HG02678 (cell line): ENCODE data around the gene SLC12A8.

ENCODE experiments used
- ATAC-seq: cut with Tn5 transposase; IDR thresholded peaks from one replicate; pipeline ENCODE4 v1.9.1; 2021; ENCODE audit warnings: mild to moderate bottlenecking, moderate library complexity; ENCODE audit not compliant: unreplicated experiment

The SLC12A8 gene

GRCh38 chr3:125189378-125190165, 23.0 kb downstream of the SLC12A8 start:
- ATAC-seq = no peak

GRCh38 chr3:125188955-125189354, 23.6 kb downstream of the SLC12A8 start:
- ATAC-seq = no peak

- ATAC-seq = no peak
These were observed 25.0 kb downstream of the SLC12A8 start for GRCh38 chr3:125187599-125187910.

- ATAC-seq = no peak
These were observed 25.5 kb downstream of the SLC12A8 start for GRCh38 chr3:125186800-125187598.

- ATAC-seq = peak; percentile 80
These were observed 26.2 kb downstream of the SLC12A8 start for GRCh38 chr3:125186261-125186787.

- no peak for ATAC-seq
These were observed 26.7 kb downstream of the SLC12A8 start for GRCh38 chr3:125185805-125186204.

- no peak for ATAC-seq
These were observed 32.7 kb downstream of the SLC12A8 start for GRCh38 chr3:125179884-125180240.

GRCh38 chr3:125179143-125179883, 33.2 kb downstream of the SLC12A8 start:
- ATAC-seq = no peak

GRCh38 chr3:125177746-125178145, 34.8 kb downstream of the SLC12A8 start:
- ATAC-seq = no peak

GRCh38 chr3:125175295-125176078, 37.1 kb downstream of the SLC12A8 start:
- no peak for ATAC-seq

- ATAC-seq = no peak
These were observed 40.2 kb downstream of the SLC12A8 start for GRCh38 chr3:125172346-125172745.

- no peak for ATAC-seq
These were observed 43.7 kb downstream of the SLC12A8 start for GRCh38 chr3:125168711-125169393.

GRCh38 chr3:125166599-125167136, 45.9 kb downstream of the SLC12A8 start:
- ATAC-seq = no peak

- no peak for ATAC-seq
These were observed 46.5 kb downstream of the SLC12A8 start for GRCh38 chr3:125165948-125166553.

- ATAC-seq = no peak
These were observed 47.2 kb downstream of the SLC12A8 start for GRCh38 chr3:125165189-125165947.

- peak; percentile 57 for ATAC-seq
These were observed 48.6 kb downstream of the SLC12A8 start for GRCh38 chr3:125163739-125164601.

- no peak for ATAC-seq
These were observed 50.8 kb downstream of the SLC12A8 start for GRCh38 chr3:125161607-125162219.
